Measurements from ENCODE around the gene NAV3. TPM values are rescaled to one million over a fixed set of nuclear protein-coding genes. Genes with fewer than 3 reads are reported as not detected.
A peak's percentile ranks its signal among the peaks of the same experiment; 100 is the strongest.

NAV3 gene
- total and polyA plus RNA-seq, 4 donors: 0.22 to 1.7 (median 0.71) TPM

GRCh38 chr12:78146365-78146772, 315.7 kb downstream of the NAV3 start:
- H3K9ac ChIP-seq (ENCODE audit: low read depth in 1 of 2, low read length in 2 of 2): no peak overlapping the region
- no peaks in the 10 kb centered on the region for H3K9me3 ChIP-seq (ENCODE audit: control insufficient read depth in 4 of 4, low read length in 3 of 4)
- no peaks in the 10 kb centered on the region for H3K27me3 ChIP-seq (ENCODE audit: control insufficient read depth in 4 of 4, insufficient read depth in 4 of 4, low read length in 3 of 4)
- H3K36me3 ChIP-seq (ENCODE audit: control insufficient read depth in 4 of 4, insufficient read depth in 3 of 4, low read depth in 1 of 4, low read length in 3 of 4): no peaks in the 10 kb centered on the region
- H3K4me1 ChIP-seq (ENCODE audit: control insufficient read depth in 4 of 4, insufficient read depth in 4 of 4, low read length in 3 of 4): no peaks in the 10 kb centered on the region
- no peak for TF ChIP-seq GABPA (IDR thresholded peaks at IDR 0.05 in 1 of 2, conservative IDR thresholded peaks at IDR 0.05 in 1 of 2)
- TF ChIP-seq CTCF (IDR thresholded peaks at IDR 0.05; ENCODE audit: low read depth, low read length, missing input control): peak; percentile 51
- TF ChIP-seq RAD21 (IDR thresholded peaks at IDR 0.05): peak; percentile 75 to 79
- no peak for TF ChIP-seq EGR1 (IDR thresholded peaks at IDR 0.05; ENCODE audit: low read depth in 2 of 2)
- TF ChIP-seq FOXA2 (IDR thresholded peaks at IDR 0.05): no peak
- no peak for TF ChIP-seq FOXA1 (IDR thresholded peaks at IDR 0.05)
- no peak for DNase-seq (ENCODE audit: low spot score)
- no peak overlapping the region for H3K4me3 ChIP-seq (ENCODE audit: low read depth in 1 of 3, low read length in 3 of 3)
- no peak overlapping the region for H3K27ac ChIP-seq (ENCODE audit: low read depth in 1 of 2, low read length in 2 of 2)

- Histone ChIP-seq H3K27ac (ENCODE audit: low read depth in 1 of 2, low read length in 2 of 2) (no peak overlapping the region), H3K9ac (ENCODE audit: low read depth in 1 of 2, low read length in 2 of 2) (no peak overlapping the region), H3K4me1 (ENCODE audit: control insufficient read depth in 4 of 4, insufficient read depth in 4 of 4, low read length in 3 of 4) (no peaks in the 10 kb centered on the region), H3K9me3 (ENCODE audit: control insufficient read depth in 4 of 4, low read length in 3 of 4) (no peaks in the 10 kb centered on the region), H3K36me3 (ENCODE audit: control insufficient read depth in 4 of 4, insufficient read depth in 3 of 4, low read depth in 1 of 4, low read length in 3 of 4) (no peaks in the 10 kb centered on the region), H3K27me3 (ENCODE audit: control insufficient read depth in 4 of 4, insufficient read depth in 4 of 4, low read length in 3 of 4) (no peaks in the 10 kb centered on the region), H3K4me3 (ENCODE audit: low read depth in 1 of 3, low read length in 3 of 3) (no peak overlapping the region)
- no peak for DNase-seq (ENCODE audit: low spot score)
- TF ChIP-seq HNF4A (conservative IDR thresholded peaks at IDR 0.05): no peak
- no peak for TF ChIP-seq ATF3 (IDR thresholded peaks at IDR 0.05)
- TF ChIP-seq GABPA (IDR thresholded peaks at IDR 0.05 in 1 of 2, conservative IDR thresholded peaks at IDR 0.05 in 1 of 2): no peak
- no peak for TF ChIP-seq SP1 (IDR thresholded peaks at IDR 0.05)
- TF ChIP-seq ZBTB33 (IDR thresholded peaks at IDR 0.05): no peak
- TF ChIP-seq RXRA (IDR thresholded peaks at IDR 0.05): no peak
- no peak for TF ChIP-seq YY1 (IDR thresholded peaks at IDR 0.05)
- TF ChIP-seq MAX (IDR thresholded peaks at IDR 0.05): no peak
- TF ChIP-seq CTCF (IDR thresholded peaks at IDR 0.05; ENCODE audit: low read depth, low read length, missing input control): no peak
- TF ChIP-seq RAD21 (IDR thresholded peaks at IDR 0.05): no peak
- no peak for TF ChIP-seq EGR1 (IDR thresholded peaks at IDR 0.05; ENCODE audit: low read depth in 2 of 2)
- WGBS: 56% methylated on average over 2 of the region's 2 CpGs
These were observed 318.8 kb downstream of the NAV3 start for GRCh38 chr12:78149459-78149858.
